ENCODE measurements around the gene NYAP2.

NYAP2 gene

GRCh38 chr2:225614915-225615314, 215.4 kb downstream of the NYAP2 start:
- in situ Hi-C loops (cut with MboI; ENCODE audit: low sequenced_read_pairs) = no loop called here

GRCh38 chr2:225615514-225615913, 216.0 kb downstream of the NYAP2 start:
- in situ Hi-C loops (cut with MboI; ENCODE audit: low sequenced_read_pairs) = no loop called here

- in situ Hi-C loops (cut with MboI; ENCODE audit: low sequenced_read_pairs) = no loop called here
Measured at GRCh38 chr2:225616372-225616771, 216.9 kb downstream of the NYAP2 start.

- in situ Hi-C loops (cut with MboI; ENCODE audit: low sequenced_read_pairs) = no loop called here
Measured at GRCh38 chr2:225616848-225617247, 217.3 kb downstream of the NYAP2 start.

DNA sequence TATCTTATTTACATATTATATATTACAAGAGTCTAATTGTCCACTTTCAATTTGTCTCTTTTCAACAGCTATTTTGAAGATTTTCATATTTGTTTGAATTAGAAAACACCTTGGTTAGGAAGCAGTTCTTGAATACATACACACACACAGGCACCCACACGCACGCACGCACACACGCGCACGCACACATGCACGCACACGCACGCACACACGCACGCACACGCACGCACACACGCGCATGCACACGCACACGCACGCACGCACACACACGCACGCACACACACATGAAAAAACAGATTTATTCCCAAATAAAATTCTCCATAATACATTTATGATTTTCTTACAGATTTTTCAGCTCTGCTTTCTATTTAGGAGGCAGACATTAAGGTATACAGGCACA, 220.7 kb downstream of the NYAP2 start:
- in situ Hi-C loops (cut with MboI; ENCODE audit: low sequenced_read_pairs) = no loop called here

DNA sequence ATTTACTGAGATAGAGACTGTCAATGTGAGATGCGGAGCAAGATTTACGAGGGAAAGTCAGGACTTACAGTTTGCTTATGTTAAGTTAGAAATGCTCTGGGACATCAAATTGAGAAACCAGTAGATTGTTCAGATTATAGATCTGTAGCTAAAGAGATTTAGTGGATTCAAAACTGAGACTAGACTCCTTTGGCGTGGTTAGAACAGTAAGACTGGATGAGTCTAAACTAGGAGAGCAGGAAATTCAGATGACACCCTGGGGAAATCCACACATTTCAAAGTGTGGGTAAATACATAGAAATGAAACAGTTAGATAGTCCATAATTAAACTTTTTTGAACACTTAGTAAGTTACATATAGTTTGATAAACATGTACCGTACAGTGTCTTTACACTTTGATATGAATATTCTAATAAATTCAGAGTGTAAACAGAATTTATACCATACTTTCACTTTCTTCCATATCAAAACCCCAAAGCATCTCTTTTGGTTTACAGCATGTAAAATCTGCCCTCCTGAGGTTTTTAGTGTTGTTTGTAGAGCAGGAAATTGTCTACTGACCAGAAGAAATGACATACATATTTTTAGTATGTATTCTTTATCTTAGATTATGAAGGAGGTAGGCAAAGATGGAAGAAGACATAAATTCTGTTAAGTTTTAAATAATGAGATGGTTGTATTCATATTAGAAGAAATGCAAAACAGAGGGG, 231.5 kb downstream of the NYAP2 start:
- in situ Hi-C loops (cut with MboI; ENCODE audit: low sequenced_read_pairs) = no loop called here

DNA sequence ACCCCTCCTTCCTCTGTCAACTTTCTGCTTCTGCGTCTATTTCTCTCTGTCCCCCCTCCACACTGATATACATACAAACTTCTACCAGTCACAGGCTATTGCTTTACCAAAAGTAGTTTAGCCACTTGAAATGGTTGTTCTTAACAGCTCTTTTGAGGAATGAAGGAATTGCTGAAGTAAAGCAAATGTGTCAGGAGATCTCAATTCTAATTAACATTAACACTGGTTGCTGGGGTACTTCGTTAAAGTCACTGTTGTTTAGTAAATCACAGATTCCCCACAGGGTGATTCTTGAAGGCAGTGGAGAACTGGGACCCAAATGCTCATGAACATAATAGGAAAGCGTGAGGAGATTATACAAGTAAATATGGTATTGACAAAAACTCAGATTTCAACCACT, 232.8 kb downstream of the NYAP2 start:
- in situ Hi-C loops (cut with MboI; ENCODE audit: low sequenced_read_pairs) = no loop called here

GRCh38 chr2:225636558-225636957, 237.0 kb downstream of the NYAP2 start:
- in situ Hi-C loops (cut with MboI; ENCODE audit: low sequenced_read_pairs) = no loop called here

- in situ Hi-C loops (cut with MboI; ENCODE audit: low sequenced_read_pairs) = no loop called here
Measured at GRCh38 chr2:225637259-225637658, 237.7 kb downstream of the NYAP2 start.

- in situ Hi-C loops (cut with MboI; ENCODE audit: low sequenced_read_pairs) = no loop called here
Measured at GRCh38 chr2:225640550-225640949, 241.0 kb downstream of the NYAP2 start.

GRCh38 chr2:225649274-225649673, 249.8 kb downstream of the NYAP2 start:
- in situ Hi-C loops (cut with MboI; ENCODE audit: low sequenced_read_pairs) = no loop called here

GRCh38 chr2:225650041-225650440, 250.5 kb downstream of the NYAP2 start:
- in situ Hi-C loops (cut with MboI; ENCODE audit: low sequenced_read_pairs) = loop anchor here (25.0 kb wide), 2 partner anchors 1162 to 1288 kb away; no protein-coding TSS in a partner anchor

GRCh38 chr2:225660262-225661131, 261.0 kb downstream of the NYAP2 start:
- in situ Hi-C loops (cut with MboI; ENCODE audit: low sequenced_read_pairs) = loop anchor here (10.0 to 25.0 kb wide), 3 partner anchors 1152 to 1444 kb away; no protein-coding TSS in a partner anchor

DNA sequence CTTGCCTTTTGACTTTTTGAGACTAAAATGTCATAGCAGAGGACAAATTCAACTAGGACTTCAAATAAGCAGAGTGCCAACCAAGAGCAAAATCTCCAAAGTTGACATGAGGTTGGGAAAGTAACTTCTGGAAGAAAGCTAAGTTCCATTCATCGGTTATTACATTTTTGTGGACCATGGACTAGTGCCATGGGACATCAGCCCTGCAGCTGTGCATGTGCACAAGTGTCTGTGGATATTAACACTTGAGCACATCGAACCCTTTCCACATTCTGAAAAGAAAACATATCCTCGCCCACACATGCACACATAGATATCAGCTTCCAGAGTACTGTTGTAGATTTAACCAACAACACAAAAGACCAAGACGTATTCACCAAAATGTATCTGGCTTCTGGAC, 262.6 kb downstream of the NYAP2 start:
- in situ Hi-C loops (cut with MboI; ENCODE audit: low sequenced_read_pairs) = loop anchor here (10.0 to 25.0 kb wide), 3 partner anchors 1150 to 1443 kb away; no protein-coding TSS in a partner anchor

- in situ Hi-C loops (cut with MboI; ENCODE audit: low sequenced_read_pairs) = loop anchor here (10.0 to 25.0 kb wide), 3 partner anchors 1145 to 1437 kb away; no protein-coding TSS in a partner anchor
Measured at GRCh38 chr2:225667445-225667844, 267.9 kb downstream of the NYAP2 start.

GRCh38 chr2:225668606-225669266, 269.2 kb downstream of the NYAP2 start:
- in situ Hi-C loops (cut with MboI; ENCODE audit: low sequenced_read_pairs) = loop anchor here (10.0 to 25.0 kb wide), 3 partner anchors 1144 to 1436 kb away; no protein-coding TSS in a partner anchor

- in situ Hi-C loops (cut with MboI; ENCODE audit: low sequenced_read_pairs) = loop anchor here (25.0 kb wide), 2 partner anchors 1142 to 1308 kb away; no protein-coding TSS in a partner anchor
Measured at GRCh38 chr2:225670111-225670974, 270.8 kb downstream of the NYAP2 start.

DNA sequence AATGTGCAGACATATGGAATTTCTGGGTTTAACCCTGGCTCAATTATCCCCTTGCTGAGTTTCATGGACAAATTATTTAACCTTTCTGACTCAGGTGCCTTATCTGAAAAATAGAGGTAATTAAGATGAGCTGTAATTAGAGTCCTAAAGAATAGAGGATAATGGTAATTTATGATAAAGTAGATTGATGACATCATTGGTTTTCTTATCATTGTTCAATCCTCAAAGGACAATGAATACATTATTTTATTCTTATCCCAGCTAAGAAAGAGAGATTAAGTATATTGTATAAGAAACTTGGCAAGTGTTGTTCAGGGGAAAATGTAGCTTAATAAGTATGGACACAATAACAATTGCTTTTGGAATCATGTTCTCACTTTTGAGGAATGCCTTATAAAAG, 279.3 kb downstream of the NYAP2 start:
- in situ Hi-C loops (cut with MboI; ENCODE audit: low sequenced_read_pairs) = no loop called here

- in situ Hi-C loops (cut with MboI; ENCODE audit: low sequenced_read_pairs) = no loop called here
Measured at GRCh38 chr2:225683258-225683657, 283.7 kb downstream of the NYAP2 start.

GRCh38 chr2:225690153-225690552, 290.6 kb downstream of the NYAP2 start:
- in situ Hi-C loops (cut with MboI; ENCODE audit: low sequenced_read_pairs) = no loop called here

Data from HL-60/S4 (cell line).